Right ventricle myocardium superior (tissue), 1 donor: Measurements from ENCODE around the gene DBX2. TPM values are rescaled to one million over a fixed set of nuclear protein-coding genes. Genes with fewer than 3 reads are reported as not detected.
"Not testable (repeated sequence)": the region's sequence is repeated elsewhere in the genome, so short reads cannot be mapped to it uniquely, and the experiment has no call there.

Experiments used
- ATAC-seq: fragments of 200-7000 bp; cut with Tn5 transposase; one replicate; pipeline ENCODE4 v1.9.1; 2020; ENCODE audit warnings: mild to moderate bottlenecking; ENCODE audit not compliant: poor library complexity
- DNase-seq: peaks from one replicate; pipeline ENCODE4 v3.0.0-alpha.2; 2020
- intact Hi-C: fragments of 100-400 bp; cut with DNase I; formaldehyde crosslinking; loops from one replicate; pipeline ENCODE4 v1.11.2; 2022
- long read RNA-seq: library from polyadenylated mRNA; unstranded; transcript quantifications from one replicate; pipeline ENCODE4 v2.0.0, GENCODE V29; 2021
- total RNA-seq: library from RNA; stranded (reverse); fragmentation: NEBNext Ultra II Directional; extraction: Animal tissue kit (Norgen Biotek cat#: 25700); gene quantifications from one replicate; pipeline ENCODE4 v1.2.1, GENCODE V29; 2021
- donor health status: DM: no; HTN: yes; CAD: no; lungs with severe emphysema.

Gene DBX2
- total RNA-seq = 0.08 TPM
- long read RNA-seq = 0 reads

DNA sequence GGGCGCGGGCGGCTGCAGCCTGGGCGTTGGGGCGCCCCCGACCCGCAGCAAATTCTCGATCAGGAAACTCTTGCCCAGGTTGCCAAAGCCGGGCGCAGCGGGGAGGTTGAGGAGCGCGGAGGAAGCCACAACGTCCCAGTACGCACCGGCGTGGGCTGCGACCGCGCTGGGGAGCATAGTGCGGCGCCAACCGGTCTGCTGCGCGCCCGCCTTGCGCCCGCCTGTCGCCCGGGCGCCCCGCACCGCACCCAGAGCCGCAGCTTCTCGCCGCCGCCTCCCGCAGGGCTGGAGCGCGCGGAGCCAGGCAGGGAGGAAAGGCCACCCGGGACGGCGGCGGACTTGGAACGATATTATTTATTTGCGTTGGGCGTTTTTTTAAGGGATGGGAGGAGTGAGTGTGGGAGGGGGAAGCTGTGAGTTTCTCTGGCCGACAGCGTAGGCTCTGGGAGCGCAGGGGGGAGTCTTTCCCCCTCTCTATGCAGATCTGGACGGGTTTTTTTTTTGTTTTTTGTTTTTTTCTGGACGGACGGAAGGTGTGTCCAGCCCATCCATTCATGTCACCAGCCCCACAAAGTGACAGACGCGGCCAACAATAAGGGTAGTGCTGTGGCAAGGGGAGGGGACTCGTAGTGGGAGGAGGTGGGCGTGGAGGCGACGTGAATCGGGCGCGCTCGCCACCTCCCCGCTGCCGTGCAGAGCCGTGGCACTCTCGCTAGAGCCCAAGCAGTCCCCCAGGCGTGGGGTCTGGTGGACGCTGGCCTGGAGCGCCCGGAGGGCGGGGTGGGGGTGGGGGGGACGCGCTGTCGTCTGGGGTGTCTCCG lies at the start of gene DBX2:
Gene DBX2 (minus strand): TSS at position 349 of the 821 bp plus-strand sequence. CDS start 172 bp downstream, at position 177.
- ATAC-seq (peak; percentile 67), DNase-seq (peak; percentile 45)
- intact Hi-C loops = no loop called here

DNA sequence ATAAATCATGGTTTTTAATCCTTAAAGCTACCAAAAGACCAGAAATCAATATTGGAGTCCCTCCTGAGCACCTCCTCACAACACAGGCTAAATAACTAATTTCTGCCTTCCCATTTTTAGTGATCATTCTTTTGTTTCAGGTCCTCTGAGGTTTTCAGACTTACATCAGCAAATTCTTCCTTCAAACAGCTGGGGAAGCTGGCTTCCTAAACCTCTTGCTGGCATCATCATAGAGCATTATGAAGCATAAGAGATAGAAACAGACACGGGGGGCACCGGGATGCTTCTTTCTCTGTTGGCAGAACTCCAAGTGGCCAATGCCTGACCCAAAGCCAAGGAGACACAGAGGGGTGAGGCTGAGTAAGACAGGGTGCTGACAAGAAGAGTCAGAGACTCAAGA lies 47.9 kb upstream of the DBX2 start:
- DNase-seq (no peak), ATAC-seq (no peak)
- intact Hi-C loops = no loop called here

DNA sequence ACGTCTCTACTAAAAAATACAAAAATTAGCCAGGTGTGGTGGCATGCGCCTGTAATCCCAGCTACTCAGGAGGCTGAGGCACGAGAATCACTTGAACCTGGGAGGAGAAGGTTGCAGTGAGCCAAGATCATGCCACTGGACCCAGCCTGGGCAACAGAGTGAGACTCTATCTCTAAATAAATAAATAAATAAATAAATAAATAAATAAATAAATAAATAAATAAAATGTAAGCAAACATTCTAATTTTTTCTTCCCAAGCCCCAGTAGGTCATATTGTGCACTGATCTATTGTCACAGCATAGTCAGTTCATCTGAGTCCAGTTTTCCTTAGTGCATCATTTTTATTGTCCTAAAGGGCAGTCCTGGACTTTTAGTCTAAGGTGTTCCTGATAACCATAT lies 44.5 kb upstream of the DBX2 start:
- intact Hi-C loops, ATAC-seq, DNase-seq: not testable (repeated sequence)

DNA sequence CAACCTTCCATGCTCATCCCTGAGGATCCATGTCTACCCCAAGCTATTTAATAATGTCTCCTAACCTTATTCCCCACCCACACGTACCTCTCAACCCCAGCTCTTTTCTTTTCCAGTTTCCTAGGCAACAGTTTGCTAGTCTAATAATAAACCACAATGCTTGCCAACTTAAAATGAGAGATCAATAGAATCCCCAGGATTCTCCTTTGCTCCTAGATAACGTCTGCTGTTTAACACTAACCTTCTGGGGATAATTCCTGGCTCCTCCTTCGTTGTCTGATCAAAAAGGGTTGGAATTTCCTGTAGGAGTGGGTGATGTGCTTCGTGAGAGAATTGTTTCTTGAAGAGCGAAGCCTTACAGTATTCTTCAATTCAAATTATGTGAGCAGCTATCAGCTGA lies 42.2 kb upstream of the DBX2 start:
- ATAC-seq (no peak), DNase-seq (no peak)
- intact Hi-C loops = no loop called here

DNA sequence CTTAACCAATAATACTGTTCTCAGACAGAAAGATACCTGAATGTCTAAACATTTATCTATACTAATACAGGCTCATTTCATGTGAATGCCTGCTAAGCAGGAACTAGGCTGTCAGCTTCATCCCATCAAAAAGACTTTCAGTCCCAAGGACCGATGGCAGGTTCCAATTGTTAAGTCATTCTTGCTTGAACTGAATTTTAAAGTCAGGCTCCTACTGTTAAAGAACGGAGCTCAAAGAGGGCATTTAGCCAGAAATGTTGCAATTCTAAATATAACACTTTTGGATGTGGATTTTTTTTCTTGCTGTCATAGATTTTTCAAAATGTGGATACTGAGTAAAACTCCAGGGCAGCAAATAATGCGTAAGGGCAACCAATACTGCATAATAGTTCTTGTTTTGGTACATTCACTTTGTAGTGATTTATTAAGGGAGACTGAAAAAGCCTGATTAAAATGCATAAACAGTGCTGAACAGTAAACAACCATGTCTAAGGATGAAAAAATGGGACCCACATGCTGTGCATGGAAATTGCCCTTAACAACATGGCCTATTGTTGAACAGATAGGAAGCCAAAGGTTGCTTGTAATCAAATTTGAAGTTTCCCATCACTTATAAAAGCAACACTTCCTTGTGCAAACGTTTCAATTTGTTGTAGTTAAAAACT lies 38.6 kb upstream of the DBX2 start:
- ATAC-seq (peak; percentile 81), DNase-seq (no peak)
- intact Hi-C loops = no loop called here

DNA sequence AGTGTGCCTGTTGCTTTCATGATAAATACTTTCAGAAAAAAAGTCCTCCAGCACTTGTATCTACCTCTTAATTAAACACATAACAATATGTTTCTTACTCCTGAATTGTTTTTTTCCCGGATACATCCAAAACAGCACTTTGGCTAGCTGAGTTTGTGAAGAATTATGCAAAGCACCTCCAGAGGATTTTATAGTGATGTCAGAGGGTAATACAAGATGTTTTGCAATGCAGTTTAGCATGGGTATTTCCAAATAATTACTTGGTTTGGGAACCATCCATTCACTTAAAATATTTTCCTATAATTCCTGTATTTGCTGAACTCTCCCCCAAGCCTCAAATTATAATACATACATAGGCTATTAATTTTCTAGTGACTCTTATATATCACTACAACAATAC lies 37.7 kb upstream of the DBX2 start:
- ATAC-seq (peak; percentile 75), DNase-seq (no peak)
- intact Hi-C loops = no loop called here

DNA sequence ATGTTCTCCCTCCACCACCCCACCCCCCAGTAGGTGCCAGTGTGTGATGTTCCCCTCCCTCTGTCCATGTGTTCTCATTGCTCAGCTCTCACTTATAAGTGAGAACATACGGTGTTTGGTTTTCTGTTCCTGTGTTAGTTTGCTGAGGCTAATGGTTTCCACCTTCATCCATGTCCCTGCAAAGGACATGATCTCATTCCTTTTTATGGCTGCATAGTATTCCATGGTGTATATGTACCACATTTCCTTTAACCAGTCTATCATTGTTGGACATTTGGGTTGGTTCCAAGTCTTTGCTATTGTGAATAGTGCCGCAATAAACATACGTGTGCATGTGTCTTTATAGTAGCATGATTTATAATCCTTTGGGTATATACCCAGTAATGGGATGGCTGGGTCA lies 33.3 kb upstream of the DBX2 start:
- ATAC-seq, intact Hi-C loops, DNase-seq: not testable (repeated sequence)

DNA sequence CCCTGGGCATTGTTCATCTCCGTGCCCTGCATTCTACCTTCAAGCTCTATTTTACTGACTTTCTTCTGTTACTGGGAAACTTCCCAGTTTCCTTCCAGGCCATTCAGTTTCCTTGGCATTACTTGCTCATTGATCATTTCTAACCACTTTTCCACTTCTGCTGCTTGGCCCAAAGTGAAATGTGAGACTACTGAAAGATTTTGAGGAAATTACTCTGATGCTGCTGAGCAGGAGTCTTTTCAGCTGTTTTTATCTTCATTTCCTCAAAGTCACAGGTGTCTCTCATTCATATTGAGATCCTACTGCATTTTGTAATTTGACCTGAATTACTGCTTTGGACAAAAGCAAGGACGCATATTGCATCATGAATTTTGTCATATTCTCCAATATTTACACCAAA lies 26.4 kb upstream of the DBX2 start:
- intact Hi-C loops = no loop called here
- no peak for ATAC-seq
- DNase-seq = no peak

DNA sequence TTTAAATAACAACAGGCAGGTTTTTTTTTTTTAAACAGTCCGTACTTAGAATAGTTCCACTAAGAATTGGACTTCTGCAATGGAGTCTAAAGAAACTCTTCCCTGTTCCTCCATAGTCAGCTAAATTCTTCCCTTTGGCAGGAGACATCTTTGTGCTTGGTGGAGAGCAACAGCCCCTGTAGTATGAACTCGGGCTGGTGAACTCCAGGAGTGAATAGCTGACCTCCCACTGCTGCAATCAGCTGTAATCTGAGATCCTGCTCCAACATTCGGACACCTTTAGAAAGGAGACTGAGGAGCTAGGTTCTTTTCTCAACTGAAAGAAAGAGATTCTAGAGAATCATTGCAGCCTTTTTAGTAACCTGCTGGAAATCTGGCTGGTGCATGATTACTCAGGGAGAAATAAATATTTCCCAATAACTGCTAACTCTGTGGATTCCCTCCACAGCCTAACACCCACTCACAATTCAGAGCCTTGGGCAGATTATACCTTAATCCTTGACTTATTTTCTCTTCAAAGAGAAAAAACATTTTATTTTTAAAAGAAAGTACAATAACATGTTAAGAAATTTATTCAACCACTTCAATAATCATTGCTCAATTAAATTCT lies 25.6 kb upstream of the DBX2 start:
- DNase-seq = no peak
- peak; percentile 62 for ATAC-seq
- intact Hi-C loops = no loop called here

DNA sequence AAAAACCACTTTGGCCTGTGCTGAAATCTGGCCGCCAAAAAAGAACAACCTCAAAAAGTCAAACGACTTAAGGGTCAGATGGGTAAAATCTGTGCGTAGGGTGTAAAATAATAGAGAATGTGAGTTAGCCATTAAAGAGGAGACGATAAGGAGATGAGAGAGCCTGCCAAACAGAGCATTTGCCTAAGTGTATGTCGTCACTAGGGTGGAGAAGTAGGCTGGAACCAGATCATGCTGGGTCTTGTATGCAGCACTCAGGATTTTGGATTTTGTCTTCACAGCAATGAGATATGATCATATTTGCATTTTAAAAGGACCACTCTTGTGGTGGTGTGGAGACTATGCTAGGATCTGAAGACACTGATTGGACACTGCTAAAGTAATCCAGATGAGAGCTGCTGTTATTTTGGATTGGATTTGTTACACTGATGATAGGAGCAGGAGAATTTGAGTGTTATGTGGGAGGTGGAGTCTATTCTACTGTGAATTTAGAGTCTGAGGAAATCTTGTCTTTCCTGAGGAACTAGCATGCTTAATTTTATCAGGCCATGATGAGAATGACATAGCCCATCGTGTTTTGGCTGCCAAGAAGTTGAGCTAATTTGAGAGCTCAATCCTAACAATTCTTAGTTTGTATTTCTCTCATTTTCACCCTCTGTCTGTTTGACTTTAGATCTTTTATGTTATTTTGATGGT lies 24.8 kb upstream of the DBX2 start:
- no peak for DNase-seq
- peak; percentile 91 for ATAC-seq
- intact Hi-C loops = no loop called here

DNA sequence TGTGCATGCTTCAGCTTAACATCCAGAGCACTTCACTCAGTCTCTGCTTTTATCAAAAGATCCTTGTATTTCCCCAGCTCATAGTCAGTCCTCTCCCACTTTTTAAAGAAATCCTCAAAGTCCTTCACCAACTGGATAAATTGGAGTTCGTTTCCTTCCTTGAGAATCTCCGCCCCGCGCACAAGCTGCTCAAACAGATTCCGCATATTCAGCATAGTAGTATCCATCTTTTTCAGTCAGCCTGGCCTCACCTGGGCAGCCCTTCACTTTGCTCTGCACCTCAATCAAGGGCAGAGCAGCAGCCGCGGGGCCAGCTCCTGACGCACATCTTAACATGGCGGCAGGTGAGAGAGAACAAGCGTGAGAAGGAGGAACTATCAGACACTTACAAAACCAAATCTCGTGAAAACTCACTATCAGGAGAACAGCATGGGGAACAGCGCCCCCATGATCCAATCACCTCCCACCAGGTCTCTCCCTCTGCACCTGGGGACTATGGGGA lies 14.3 kb upstream of the DBX2 start:
- ATAC-seq (no peak), DNase-seq (no peak)
- intact Hi-C loops = no loop called here

DNA sequence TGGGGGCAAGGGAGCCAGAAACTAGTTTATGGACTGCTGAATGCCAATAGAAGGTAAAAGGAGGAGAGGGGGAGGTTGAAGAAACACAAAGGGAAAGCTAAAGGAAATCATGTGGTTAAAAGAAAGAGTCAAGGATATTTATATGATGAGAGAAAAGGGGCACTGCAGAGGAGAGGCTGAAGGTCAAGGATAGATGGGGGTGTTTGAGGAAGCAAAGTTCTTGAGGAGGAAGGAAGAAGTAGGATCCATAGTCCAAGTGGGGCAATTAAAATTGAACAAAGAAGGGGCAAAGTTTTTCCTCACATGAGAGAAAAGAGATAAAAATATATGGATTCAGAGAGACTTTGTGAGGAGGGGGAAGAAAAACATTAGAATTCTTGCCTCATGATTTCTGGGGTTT lies 10.1 kb upstream of the DBX2 start:
- intact Hi-C loops = no loop called here
- ATAC-seq (no peak), DNase-seq (no peak)

DNA sequence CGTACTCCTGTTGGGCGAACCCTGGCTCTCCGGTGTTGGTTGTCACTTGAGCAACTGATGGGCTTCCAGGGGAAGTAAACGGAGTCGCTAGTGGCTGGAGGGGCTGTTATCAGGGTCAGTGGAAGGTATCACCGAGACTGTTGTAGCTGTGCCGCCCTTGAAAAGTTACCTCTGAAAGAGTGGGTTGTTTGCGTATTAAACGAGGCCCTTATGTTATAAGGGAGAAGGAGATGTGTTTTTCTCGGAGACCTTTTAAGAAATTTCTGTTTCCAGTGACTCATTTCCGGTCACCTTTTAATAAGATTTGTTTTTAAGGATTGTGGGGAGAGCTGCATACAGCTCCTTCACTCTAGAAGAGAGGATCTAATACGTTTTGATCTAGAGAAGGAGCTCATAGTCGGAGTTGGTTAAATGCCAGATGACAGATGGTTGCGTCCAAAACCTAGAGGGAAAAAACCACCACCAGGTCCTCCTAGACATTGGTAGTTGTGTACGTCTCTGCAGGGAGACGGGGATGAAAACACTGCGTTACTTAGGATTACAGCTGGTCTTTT lies 750 bp upstream of the DBX2 start:
- no peak for DNase-seq
- intact Hi-C loops = no loop called here
- ATAC-seq = no peak

DNA sequence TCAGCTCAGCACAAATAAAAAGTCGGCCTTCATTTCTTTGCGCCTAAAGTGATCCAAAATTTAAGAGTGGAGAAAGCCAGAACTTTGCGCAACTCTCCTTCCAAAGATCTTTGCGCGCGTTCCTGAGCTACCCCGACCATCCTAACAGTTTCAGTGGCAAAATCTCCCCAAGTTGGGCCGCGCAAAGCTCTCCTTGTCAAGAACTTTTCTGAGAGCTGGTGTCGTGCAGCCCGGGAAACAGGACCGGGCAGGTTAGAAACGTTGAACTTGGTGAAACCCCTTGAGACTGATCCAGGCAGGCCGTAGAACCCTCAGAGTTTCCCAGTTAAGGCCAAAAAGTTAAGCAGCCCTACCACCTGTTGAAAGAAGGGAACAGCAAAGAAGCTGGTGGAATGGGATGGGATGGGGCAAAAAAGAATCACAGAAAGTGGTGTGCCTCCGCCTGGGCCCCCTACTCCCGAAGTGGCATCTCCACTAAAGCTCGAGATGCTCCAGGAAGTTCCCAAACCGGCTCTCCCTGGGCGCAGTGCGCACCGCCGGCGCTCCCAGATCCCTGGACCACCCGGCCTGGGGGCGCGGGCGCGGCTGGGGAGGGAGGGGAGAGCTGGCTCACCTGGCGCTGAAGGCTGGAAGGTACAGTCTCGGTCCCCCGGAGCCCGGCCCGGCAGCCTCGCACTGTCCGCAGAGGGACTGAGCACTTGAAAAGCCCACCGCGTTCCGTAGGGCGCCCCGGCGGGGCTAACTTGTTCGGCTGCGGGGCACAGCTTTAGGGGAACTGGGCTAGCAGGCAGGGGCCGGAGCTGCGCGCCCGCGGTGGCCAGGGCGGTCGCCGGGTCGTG lies 768 bp downstream of the DBX2 start:
- intact Hi-C loops = no loop called here
- DNase-seq (peak; percentile 34), ATAC-seq (peak; percentile 56)

DNA sequence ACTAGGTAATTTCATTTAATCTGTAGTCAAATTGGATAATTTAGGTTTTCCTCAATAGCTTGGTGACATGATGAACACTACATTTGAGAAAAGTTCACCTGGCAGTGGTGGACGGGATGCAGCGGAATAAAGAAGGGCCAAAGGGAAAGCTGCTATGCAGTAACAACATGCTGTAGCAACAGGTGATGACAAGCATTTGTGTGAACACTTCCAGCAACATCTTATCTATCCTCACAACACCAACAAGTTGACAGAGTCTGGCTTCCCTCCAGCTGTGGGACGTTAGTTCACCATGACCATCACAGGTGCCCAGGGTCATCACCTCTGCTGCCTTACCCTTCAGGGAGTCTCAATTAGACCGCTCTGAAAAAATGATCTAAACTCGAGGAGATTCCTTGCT lies 8.3 kb downstream of the DBX2 start:
- intact Hi-C loops = no loop called here
- no peak for ATAC-seq
- no peak for DNase-seq

DNA sequence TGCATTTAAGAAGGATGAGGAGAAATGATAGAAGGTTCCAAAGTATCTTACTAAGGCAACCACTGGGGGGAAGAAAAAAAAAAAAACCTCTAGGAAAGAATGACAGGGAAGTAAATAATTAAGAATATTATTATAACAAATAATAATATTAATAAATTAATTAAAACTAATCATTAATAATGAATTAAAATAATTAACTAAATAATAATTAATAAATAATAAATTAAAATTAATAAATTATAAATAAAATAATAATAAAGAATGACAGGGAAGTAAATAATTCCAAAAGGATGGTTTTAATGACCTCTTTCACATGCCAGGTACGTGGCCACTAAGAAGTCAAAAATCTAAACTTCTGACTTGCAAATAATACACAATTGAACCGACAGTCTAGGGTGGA lies 9.9 kb downstream of the DBX2 start:
- intact Hi-C loops = no loop called here
- DNase-seq = no peak
- ATAC-seq = no peak

DNA sequence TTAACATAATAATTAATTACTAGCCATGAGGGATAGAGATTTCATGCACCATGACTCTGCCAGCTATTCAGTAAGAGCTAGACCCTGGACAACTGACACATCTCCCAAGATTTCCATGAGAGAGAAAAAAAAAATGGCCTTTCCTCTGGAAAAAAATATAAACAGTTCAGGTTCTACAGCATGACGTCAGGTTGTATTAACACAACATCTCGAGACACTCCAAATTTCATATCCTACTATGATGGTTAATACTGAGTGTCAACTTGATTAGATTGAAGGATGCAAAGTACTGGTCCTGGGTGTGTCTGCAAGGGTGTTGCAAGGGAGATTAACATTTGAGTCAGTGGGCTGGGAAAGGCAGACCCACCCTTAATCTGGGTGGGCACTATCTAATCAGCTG lies 11.1 kb downstream of the DBX2 start:
- DNase-seq = no peak

DNA sequence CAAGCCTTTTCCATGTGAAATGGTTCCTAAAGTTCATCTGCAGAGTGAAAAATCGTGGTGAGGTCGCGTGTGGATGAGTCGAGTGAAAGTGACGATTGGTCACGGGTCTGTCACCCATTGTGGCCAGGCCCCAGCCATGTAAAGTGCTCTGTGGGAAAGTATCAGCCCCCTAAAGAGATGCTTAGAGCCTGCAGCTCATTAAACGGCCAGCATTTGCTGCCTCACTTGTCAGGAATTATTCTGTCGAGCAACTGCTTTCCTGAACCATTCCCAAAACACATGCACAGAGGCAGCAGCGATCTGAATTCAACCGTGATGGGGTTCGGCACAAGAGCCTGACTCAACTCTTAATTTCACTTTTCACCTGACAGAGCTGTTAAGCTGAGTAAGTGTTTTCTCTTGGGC lies 16.0 kb downstream of the DBX2 start:
- ATAC-seq = no peak
- no peak for DNase-seq
- intact Hi-C loops = no loop called here

More for the DNA sequence above, 11.1 kb downstream of the DBX2 start:
- intact Hi-C loops = no loop called here
- no peak for ATAC-seq
